Measurements from ENCODE around the gene ETFB.

ETFB gene

DNA sequence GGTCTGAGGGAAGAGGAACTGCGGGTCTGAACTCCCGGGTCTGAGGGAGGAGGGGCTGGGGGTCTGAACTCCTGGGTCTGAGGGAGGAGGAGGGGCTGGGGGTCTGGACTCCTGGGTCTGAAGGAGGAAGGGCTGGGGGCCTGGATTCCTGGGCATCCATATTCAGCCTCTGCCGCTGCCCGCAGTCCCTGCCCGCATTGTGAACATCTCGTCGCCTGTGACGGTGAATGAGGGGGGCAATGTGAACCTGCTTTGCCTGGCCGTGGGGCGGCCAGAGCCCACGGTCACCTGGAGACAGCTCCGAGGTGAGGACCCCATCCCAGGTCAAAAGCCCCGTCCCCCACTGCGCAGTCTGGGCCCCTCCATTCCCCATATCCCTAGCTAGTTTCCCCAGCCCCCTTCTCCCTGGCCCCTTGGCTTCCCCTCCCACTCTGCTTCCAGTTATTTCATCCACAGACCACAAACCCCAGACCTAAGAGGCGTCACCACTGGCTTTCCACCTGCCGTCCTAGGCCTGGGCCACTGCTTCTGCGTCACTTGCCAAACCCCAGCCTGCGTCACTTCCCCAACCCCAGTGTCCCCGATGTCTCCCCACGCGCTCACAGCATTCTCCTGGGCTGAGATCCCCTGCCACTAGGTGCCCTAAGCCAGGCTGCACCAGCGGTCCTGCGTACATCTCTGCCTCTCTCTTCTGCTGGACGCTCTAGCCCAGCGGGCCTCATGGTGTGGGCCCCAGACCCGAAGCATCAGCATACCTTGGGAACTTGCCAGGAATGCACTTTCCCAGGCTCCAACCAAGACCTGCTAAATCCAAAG lies 40.8 kb downstream of the ETFB start:
- TF ChIP-seq, protein P1, sequence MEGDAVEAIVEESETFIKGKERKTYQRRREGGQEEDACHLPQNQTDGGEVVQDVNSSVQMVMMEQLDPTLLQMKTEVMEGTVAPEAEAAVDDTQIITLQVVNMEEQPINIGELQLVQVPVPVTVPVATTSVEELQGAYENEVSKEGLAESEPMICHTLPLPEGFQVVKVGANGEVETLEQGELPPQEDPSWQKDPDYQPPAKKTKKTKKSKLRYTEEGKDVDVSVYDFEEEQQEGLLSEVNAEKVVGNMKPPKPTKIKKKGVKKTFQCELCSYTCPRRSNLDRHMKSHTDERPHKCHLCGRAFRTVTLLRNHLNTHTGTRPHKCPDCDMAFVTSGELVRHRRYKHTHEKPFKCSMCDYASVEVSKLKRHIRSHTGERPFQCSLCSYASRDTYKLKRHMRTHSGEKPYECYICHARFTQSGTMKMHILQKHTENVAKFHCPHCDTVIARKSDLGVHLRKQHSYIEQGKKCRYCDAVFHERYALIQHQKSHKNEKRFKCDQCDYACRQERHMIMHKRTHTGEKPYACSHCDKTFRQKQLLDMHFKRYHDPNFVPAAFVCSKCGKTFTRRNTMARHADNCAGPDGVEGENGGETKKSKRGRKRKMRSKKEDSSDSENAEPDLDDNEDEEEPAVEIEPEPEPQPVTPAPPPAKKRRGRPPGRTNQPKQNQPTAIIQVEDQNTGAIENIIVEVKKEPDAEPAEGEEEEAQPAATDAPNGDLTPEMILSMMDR (IDR thresholded peaks at IDR 0.05; ENCODE audit: low read depth, low read length): no peak
- H3K9me3 ChIP-seq (ENCODE audit: severe bottlenecking): no peaks in the 10 kb centered on the region
- H3K27ac ChIP-seq: no peak overlapping the region
- peaks cover 13% of the 10 kb centered on the region for H3K27me3 ChIP-seq (ENCODE audit: insufficient read depth, low read depth, severe bottlenecking)
- no peak overlapping the region for H3K4me3 ChIP-seq (ENCODE audit: low read depth, low read length)
- no peaks in the 10 kb centered on the region for H3K36me3 ChIP-seq
- no peak for DNase-seq

DNA sequence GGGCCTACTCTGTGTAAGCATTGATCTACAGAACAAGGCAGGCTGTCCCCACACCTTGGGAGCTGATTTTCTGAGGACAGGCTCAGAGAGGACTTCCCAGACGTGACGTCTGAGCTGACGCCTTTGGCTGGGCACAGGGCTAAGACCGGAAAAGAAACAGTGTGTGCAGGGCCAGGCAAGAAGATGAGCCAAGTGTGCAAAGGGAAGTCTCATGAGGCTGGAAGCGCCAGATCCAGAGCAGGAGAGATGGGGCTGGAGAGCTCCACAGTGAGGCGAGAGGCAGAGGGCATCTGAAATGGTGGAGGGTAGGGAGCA lies 42.1 kb downstream of the ETFB start:
- no peak for DNase-seq
- peaks cover 13% of the 10 kb centered on the region for H3K27me3 ChIP-seq (ENCODE audit: insufficient read depth, low read depth, severe bottlenecking)
- H3K36me3 ChIP-seq: no peaks in the 10 kb centered on the region
- TF ChIP-seq, protein P1 (IDR thresholded peaks at IDR 0.05; ENCODE audit: low read depth, low read length): no peak
- H3K4me3 ChIP-seq (ENCODE audit: low read depth, low read length): no peak overlapping the region
- no peaks in the 10 kb centered on the region for H3K9me3 ChIP-seq (ENCODE audit: severe bottlenecking)
- no peak overlapping the region for H3K27ac ChIP-seq

DNA sequence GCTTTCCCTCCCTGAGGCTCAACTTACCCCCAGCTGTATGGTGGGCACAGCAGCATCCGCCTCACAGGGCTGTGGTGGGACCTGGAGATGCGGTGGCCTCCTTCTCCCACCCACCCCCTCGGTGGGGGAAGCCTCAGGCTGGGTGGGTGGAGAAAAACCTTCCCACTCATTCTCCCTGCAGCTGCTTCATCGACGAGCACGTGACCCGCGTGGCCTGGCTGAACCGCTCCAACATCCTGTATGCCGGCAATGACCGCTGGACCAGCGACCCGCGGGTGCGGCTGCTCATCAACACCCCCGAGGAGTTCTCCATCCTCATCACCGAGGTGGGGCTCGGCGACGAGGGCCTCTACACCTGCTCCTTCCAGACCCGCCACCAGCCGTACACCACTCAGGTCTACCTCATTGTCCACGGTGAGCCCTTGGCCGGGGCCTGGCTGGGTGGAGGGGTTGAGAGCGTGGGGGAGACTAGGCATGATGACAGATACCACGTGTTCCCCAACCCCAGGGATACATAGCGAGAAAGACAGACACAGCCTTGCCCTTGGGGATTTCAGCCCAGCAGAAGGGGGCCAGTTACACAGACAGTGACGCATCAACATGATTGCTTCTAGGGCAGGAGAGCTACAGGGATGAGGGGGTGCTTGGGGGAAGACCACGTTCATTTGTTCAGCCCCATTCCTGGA lies 42.6 kb downstream of the ETFB start:
- Histone ChIP-seq H3K27ac (no peak overlapping the region), H3K9me3 (ENCODE audit: severe bottlenecking) (no peaks in the 10 kb centered on the region)
- TF ChIP-seq, protein P1 (IDR thresholded peaks at IDR 0.05; ENCODE audit: low read depth, low read length): no peak

DNA sequence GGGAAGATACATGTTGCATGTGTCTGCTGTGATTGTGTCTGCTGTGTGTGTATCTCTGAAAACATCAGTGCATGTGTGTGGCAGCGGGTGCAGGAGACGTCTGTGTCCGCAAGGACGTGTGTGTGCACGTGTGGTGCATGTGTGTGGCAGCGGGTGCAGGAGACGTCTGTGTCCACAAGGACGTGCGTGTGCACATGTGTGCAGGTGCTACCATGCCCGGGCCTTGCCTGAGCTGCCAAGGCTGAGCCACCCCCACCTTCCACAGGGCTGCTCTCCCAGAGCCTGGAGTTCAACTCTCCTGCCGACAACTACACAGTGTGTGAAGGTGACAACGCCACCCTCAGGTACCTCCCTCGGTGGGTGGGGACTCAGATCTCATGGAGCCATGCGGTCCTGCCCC lies 44.4 kb downstream of the ETFB start:
- TF ChIP-seq, protein P1 (IDR thresholded peaks at IDR 0.05; ENCODE audit: low read depth, low read length): no peak
- no peak for DNase-seq
- no peak overlapping the region for H3K27ac ChIP-seq

More for the DNA sequence above, 42.6 kb downstream of the ETFB start:
- Histone ChIP-seq H3K4me3 (ENCODE audit: low read depth, low read length) (no peak overlapping the region), H3K36me3 (no peaks in the 10 kb centered on the region), H3K27me3 (ENCODE audit: insufficient read depth, low read depth, severe bottlenecking) (peaks cover 13% of the 10 kb centered on the region)
- no peak for DNase-seq

DNA sequence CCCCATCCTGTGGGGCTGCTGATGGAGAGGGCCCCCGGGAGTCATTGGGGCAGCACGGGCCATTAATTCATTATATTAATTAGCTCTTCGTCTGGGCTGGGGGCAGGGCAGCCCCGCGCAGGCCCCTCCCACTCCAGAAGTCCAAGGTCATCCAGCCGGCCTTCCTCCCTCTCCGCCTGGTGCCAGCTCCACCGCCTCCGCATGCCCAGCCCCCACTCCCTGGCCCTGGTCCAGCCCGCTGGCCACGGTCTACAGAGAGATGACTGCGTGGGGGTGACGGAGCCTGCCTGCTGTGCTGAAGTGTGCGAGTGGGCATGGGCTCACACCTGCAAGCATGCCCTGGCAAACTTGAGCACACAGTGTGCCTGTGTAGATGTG lies 45.9 kb downstream of the ETFB start:
- Histone ChIP-seq H3K9me3 (ENCODE audit: severe bottlenecking) (no peaks in the 10 kb centered on the region), H3K4me3 (ENCODE audit: low read depth, low read length) (no peak overlapping the region), H3K36me3 (no peaks in the 10 kb centered on the region), H3K27ac (no peak overlapping the region), H3K27me3 (ENCODE audit: insufficient read depth, low read depth, severe bottlenecking) (peaks cover 21% of the 10 kb centered on the region)
- DNase-seq: no peak
- TF ChIP-seq, protein P1 (IDR thresholded peaks at IDR 0.05; ENCODE audit: low read depth, low read length): no peak

More for the DNA sequence above, 44.4 kb downstream of the ETFB start:
- Histone ChIP-seq H3K4me3 (ENCODE audit: low read depth, low read length) (no peak overlapping the region), H3K9me3 (ENCODE audit: severe bottlenecking) (no peaks in the 10 kb centered on the region), H3K36me3 (no peaks in the 10 kb centered on the region), H3K27me3 (ENCODE audit: insufficient read depth, low read depth, severe bottlenecking) (peaks cover 21% of the 10 kb centered on the region)
